HG03159 (cell line): ENCODE data around the gene MATN1.

ENCODE experiments used
- ATAC-seq: cut with Tn5 transposase; IDR thresholded peaks from one replicate; pipeline ENCODE4 v1.9.1; 2021; ENCODE audit warnings: mild to moderate bottlenecking, moderate library complexity; ENCODE audit not compliant: unreplicated experiment

MATN1 gene

DNA sequence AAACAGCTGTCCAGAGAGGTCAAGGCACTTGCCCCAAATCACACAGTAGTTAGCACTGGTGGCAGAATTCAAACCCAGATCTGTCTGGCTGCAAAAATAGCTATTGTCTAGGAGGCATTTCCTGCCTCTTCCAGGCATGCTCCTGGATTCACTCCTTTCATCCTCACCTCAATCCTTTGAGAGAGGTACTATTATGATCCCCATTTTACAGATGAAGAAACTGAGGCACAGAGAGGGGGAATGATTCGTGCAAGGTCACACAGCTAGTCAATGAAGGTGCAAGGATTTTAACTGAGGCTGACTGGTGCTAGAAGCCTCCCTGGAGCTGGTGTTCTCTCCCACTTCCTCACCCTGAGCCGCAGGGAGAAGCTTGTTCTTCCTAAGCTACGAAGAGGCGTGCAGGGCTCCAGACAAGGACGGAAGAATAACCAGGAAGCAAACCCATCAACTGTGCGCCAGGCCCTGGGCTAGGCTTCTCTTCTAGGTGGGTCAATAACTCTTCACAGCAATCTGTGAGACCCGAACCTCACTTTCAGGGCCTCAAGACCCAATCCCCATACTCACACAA, 34.8 kb upstream of the MATN1 start:
- no peak for ATAC-seq

- ATAC-seq = no peak
Observed at GRCh38 chr1:30757352-30758120, 34.2 kb upstream of the MATN1 start, which contains the start of gene LAPTM5. TSS of gene LAPTM5 (minus strand) at chr1:30757774. CDS start at chr1:30757745, 29 bp downstream.

DNA sequence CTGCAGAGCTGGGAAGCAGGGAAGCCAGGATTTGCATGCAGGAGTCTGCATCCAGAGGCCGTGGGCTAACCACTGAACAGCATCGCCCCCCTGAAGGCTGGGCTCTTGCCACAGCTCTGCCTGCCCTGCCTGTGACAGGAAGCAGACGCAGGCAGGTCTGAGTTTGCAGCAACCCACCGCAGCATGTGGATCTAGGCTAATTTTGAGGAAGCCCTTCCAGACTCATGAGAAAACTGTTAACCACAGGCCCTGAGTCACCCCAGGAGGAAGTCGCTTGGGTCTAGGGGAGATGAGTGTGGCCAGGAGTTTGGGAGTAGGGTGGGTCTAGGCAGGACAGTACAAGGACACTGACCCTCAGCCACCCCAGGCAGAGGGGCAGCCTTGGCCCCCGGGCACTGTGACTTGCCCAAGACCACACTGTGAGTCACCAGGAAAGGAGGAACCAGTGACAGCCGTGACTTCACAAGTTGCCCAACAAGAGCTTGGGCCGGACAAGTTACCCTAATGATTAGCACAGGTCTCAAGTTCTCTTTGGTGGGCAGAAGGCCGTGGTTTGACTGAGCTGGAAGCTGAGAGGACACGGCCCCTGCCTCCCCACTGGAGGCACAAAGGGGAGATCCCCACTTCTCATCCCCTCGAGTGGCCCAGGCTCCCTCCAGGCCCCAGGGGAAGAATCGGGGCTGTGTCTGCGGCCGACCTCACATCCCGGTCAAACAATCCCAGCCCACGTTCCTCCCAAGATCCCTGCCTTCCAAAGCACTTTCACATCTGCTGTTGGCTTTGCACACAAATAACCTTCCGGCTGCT, 33.4 kb upstream of the MATN1 start:
- ATAC-seq = no peak

DNA sequence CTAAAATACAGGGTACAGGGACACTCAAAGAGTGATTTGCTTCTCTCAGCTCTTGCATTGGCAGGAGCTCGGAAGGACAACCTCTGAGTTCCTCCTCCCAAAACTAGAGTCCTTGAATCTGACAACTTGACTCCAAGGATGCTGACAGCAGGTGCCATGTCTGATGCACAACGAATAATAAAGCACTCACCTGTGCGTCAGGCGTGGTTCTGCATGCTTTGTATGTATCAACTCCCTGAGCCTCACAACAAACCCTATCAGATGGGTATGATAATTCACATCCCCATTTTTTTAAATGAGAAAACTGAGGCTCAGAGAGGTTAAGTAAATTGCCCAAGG, 32.8 kb upstream of the MATN1 start:
- ATAC-seq = no peak

DNA sequence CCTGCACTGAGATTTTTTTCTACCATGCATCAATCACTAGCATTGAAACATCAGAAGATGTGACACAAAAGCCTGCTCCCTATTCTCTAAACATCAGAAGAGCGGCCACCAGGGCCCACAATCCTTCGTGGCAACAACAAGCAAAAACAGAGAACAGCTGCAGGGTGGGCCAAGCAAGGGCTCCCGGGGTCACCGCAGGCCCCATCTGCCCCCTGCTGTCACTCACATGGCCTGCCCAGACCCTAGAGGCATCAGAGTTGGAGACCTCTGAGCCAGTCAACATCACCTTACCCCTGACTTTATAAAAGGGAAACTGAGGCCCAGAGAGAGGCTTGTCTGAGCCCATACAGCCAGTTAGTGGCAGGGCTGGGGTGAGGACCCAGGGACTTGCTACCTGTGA, 32.4 kb upstream of the MATN1 start:
- ATAC-seq = no peak

DNA sequence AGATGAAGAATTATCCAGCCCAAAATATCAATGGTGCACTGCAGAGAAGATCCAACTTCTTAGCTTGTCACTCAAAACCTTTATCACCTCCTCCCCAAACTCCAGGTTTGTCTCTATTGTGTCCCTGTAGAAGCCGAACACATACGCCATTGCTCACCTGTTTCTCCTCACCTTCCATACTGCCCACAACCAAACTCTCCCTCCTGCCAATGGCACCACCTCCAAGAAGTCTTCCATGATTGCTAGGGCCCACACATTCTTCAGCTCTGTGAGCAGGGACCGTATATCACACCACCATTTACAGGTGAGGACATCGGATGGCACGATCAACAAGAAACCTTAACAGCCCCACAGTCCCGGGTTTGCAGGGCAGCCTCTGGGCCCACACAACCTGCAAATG, 31.9 kb upstream of the MATN1 start:
- no peak for ATAC-seq

DNA sequence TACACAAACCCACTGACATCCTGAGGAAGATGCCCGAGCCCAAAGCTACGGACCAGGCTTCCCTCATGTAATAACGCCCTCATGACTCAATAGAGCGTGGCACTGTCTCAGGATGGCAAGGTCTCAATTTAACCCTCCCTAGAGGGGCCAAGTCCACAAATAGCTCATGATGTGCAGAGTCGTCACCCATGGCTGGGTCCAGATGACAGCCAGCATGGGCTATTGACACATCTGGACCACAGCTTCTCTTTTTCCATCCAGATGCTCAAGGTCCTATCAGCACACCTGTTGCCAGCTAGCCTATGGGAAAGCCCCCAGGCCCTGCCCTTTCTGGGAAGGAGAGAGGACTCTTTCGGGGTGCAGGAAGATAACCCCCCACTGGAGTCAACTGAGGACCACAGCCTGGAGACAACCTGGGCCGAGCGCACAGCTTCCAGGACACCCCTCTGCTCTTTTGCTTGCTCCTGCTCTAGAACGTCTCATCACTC, 31.3 kb upstream of the MATN1 start:
- ATAC-seq = peak; percentile 44

DNA sequence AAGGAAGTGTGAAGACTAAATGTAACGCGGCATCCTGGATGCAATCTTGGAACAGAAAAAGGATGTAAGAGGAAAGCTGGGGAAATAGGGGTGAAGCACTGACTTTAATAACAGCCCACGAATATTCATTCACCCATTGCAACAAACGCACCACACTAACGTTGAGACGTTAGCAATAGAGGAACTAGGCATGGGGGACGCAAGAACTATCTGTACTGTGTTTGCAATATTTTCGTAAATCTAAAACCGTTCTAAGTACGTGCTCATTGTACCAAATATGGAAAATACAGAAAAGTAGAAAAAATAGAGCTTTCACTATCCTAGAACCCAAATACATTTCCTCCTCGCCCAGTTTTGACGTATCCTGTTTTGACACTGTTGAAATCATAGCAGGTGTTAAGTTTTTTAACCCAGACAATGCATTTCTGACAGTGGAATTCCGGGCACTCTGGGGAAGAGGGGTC, 30.3 kb upstream of the MATN1 start:
- no peak for ATAC-seq

GRCh38 chr1:30753118-30753517, 29.7 kb upstream of the MATN1 start:
- ATAC-seq = no peak

DNA sequence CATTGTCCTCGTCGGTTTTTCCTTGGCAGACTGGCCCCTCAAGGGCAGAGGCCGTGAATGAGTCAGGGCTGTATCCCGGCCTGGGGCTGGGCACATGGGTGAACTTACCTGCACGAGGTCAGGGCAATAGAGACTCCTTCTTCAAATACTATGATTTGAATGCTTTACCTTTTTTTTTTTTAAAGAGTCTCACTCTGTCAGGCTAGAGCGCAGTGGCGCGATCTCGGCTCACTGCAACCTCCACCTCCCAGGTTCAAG, 29.2 kb upstream of the MATN1 start:
- ATAC-seq = no peak

DNA sequence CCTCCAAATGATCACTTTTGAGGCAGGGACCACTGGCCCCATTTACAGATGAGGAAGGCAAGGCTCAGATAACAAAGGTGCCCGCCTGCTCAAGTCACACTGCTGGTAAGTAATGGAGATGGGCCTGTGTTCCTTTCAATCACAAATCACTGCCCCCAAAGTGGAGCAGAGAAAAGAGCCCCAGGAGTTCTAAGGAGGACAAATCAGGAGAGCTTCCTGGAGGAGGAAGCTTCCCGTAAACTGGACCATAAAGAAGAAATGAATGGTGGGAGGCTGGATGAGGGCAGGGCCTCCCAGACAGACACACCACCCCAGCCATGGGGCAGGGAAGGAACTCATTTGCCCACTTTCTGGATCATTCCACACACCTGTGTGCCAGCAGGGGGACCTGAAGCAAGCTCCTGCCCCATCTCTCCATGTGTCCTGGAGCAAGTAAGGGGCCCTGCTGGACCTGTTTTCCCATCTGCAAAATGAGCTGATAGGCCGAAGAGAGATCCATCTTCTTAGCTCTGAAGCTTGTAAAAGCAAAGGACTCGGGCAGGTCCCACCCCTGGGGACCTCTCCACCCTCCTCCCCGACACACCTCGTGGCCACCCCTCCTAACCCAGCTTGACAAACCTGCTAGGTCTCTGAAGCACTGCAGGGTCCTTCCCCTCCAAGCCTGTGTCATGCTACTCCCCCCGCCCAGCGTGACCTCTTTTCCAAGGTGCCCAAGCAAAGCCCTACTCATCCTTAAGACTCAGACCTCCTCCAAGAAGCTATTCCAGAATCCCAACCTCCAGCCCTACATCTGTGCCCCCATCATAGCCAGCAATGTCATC, 28.7 kb upstream of the MATN1 start:
- no peak for ATAC-seq

GRCh38 chr1:30750731-30751291, 27.4 kb upstream of the MATN1 start:
- ATAC-seq = no peak

- peak; percentile 34 for ATAC-seq
Observed at GRCh38 chr1:30749691-30750583, 26.6 kb upstream of the MATN1 start.

DNA sequence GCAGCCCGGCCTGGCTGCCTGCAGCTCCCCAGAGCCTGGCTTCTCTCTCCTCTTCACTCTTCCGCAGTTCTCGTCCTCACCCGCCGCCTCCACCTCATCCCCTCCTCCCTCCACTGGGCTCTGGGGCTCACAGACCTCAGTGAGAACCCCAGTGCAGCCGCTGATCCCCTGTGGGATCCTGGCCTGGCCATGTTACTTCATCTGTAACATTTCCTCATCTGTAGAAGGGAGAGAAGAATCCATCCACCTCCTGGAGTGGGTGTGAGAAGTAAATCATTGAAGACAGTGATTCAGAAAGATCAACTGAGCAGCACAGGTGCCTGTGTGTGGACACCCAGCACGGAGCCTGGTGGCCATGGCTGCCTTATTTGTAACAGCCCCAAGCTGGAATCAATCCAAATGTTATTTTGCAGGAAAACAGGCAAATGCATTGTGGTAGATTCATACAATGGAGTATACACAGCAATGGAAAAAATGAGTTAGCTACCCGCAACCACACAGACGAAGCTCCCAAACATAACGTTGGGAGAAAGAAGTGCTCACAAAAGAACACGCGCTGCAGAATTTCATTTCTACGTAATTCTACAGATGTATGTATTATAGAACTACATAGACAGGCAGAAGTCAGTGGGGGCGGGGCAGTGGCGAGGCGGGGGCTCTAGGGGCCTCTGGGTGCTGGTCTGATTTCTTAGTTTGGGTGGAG, 25.5 kb upstream of the MATN1 start:
- ATAC-seq = no peak

- no peak for ATAC-seq
Observed at GRCh38 chr1:30748098-30748698, 24.8 kb upstream of the MATN1 start.

DNA sequence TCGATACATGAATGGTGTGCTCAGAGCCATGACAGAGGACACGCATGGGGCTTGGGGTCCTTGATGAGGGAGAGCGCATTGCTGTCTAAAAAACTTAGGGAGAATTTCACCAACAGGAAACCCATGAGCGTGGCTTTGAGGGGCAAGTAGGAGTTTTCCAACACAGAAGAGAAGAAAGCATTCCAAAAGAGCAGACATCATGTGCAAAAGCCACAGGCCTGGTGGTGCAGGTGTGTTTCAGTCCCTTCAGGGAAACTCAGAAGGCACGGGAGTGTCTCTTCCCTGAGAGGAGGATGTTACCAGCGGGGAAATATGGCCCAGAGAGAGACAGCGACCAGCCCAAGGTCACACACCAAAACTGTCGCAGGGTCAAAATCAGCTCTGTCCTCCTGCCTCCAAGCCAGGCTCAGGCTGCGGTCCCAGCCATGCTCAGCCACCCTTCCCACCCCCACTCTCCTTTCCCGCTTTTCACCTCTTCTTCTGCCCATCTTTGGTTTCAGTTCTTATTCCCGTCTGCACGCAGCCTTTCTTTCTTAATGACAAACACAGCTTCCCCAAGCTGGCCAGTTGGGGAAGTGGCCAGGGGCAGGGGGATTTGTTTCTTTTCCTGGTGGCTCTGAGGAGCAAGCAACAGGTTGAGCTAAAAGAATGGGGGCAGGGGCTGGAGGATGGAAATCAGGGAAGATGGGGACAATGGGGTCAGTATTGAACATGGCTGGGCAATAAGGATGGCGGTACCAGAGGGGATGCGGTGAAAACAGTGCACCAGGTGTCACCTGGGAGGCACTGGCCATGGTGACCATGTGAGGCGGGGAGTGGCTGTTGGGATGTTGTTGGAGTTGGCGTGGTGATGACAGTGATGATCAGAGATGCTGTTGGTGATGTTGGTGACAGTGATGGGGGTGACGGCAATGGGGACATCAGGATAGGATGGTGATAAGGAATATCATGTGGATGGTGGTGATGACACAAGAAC, 23.9 kb upstream of the MATN1 start:
- ATAC-seq = no peak

DNA sequence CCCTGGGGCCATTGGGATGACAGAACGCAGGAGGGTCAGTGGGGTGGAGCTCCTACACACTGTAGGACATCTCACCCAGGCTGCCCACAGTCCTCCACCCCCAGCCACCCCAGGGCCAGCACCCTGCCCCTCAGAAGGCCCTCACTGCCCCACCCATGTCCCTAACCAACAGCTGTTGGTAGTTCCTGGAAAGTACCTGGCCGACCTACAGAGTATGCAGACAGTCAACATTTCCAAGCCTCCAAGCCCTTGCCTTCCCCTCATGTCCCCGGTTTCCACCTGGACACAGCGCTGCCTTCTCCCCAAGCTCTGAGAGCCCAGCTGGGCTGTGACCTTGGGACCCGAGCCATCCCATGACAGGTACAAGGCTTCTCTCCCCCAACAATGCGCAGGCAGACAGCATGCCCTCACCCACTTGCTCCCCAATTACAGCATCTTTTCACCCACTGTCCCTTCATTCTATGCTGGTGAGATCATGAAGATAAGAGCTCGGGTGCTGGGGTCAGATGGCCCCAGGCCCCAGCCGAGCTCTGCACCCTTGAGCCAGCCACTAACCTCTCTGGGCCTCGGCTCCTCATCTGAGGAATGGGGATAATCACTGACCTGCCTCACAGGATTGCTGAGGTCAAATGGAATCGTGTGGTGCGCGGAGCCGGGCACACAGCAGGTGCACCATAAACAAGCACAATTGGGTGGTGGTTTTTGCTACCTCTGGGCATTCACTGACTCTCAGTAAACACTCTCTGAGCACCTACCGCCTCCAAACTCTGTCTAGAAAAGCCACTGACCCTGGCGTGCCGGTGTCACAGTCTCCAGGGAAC, 23.0 kb upstream of the MATN1 start:
- no peak for ATAC-seq
